ENCODE results near the gene PRKAG2.

PRKAG2 gene

GRCh38 chr7:151832138-151832537, 44.8 kb downstream of the PRKAG2 start:
- Histone ChIP-seq H3K9me2 (ENCODE audit: low read depth, low read length) (no peaks in the 10 kb centered on the region), H3K9me3 (ENCODE audit: low read length) (no peaks in the 10 kb centered on the region), H3K4me2 (ENCODE audit: low read length) (no peak overlapping the region), H3K9ac (ENCODE audit: low read length) (no peak overlapping the region), H3K36me3 (ENCODE audit: insufficient read depth, low read length) (no peaks in the 10 kb centered on the region), H3K4me3 (ENCODE audit: low read depth, low read length, poor library complexity, severe bottlenecking) (no peak overlapping the region), H3K79me2 (ENCODE audit: insufficient read depth, low read length) (no peaks in the 10 kb centered on the region), H3K4me1 (ENCODE audit: insufficient read depth, low read length, severe bottlenecking) (no peaks in the 10 kb centered on the region), H3K27ac (ENCODE audit: low read depth, low read length, poor library complexity, severe bottlenecking) (no peak overlapping the region), H4K20me1 (ENCODE audit: insufficient read depth, low read length) (no peaks in the 10 kb centered on the region), H2AFZ (ENCODE audit: low read length) (no peak overlapping the region), H3K27me3 (ENCODE audit: insufficient read depth, low read length) (0 out of 2 replicates have a peak, but pooled peaks cover 4% of the 10 kb centered on the region), H3F3A (ENCODE audit: insufficient read depth, low read length) (no peaks in the 10 kb centered on the region)
- TF ChIP-seq EZH2 (IDR thresholded peaks at IDR 0.05; ENCODE audit: borderline replicate concordance, low read length), result no peak
- no peak for TF ChIP-seq CTCF (IDR thresholded peaks at IDR 0.05; ENCODE audit: low read length)

GRCh38 chr7:151831606-151832005, 45.3 kb downstream of the PRKAG2 start:
- TF ChIP-seq EZH2 (IDR thresholded peaks at IDR 0.05; ENCODE audit: borderline replicate concordance, low read length) (no peak), CTCF (IDR thresholded peaks at IDR 0.05; ENCODE audit: low read length) (no peak)
- Histone ChIP-seq H3K4me1 (ENCODE audit: insufficient read depth, low read length, severe bottlenecking) (no peaks in the 10 kb centered on the region), H3K27ac (ENCODE audit: low read depth, low read length, poor library complexity, severe bottlenecking) (no peak overlapping the region), H3K4me2 (ENCODE audit: low read length) (no peak overlapping the region), H3F3A (ENCODE audit: insufficient read depth, low read length) (no peaks in the 10 kb centered on the region), H3K27me3 (ENCODE audit: insufficient read depth, low read length) (0 out of 2 replicates have a peak, but pooled peaks cover 4% of the 10 kb centered on the region), H4K20me1 (ENCODE audit: insufficient read depth, low read length) (no peaks in the 10 kb centered on the region), H3K36me3 (ENCODE audit: insufficient read depth, low read length) (no peaks in the 10 kb centered on the region), H3K9ac (ENCODE audit: low read length) (no peak overlapping the region), H3K9me2 (ENCODE audit: low read depth, low read length) (no peaks in the 10 kb centered on the region), H3K9me3 (ENCODE audit: low read length) (no peaks in the 10 kb centered on the region), H3K79me2 (ENCODE audit: insufficient read depth, low read length) (no peaks in the 10 kb centered on the region), H2AFZ (ENCODE audit: low read length) (no peak overlapping the region), H3K4me3 (ENCODE audit: low read depth, low read length, poor library complexity, severe bottlenecking) (no peak overlapping the region)

GRCh38 chr7:151830121-151830830, 46.6 kb downstream of the PRKAG2 start:
- H3K36me3 ChIP-seq (ENCODE audit: insufficient read depth, low read length), result no peaks in the 10 kb centered on the region
- H3K4me3 ChIP-seq (ENCODE audit: low read depth, low read length, poor library complexity, severe bottlenecking), result no peak overlapping the region
- TF ChIP-seq CTCF (IDR thresholded peaks at IDR 0.05; ENCODE audit: low read length) (no peak), EZH2 (IDR thresholded peaks at IDR 0.05; ENCODE audit: borderline replicate concordance, low read length) (no peak)
- no peaks in the 10 kb centered on the region for H3K9me2 ChIP-seq (ENCODE audit: low read depth, low read length)
- no peak overlapping the region for H2AFZ ChIP-seq (ENCODE audit: low read length)
- no peak overlapping the region for H3K4me2 ChIP-seq (ENCODE audit: low read length)
- H3F3A ChIP-seq (ENCODE audit: insufficient read depth, low read length), result no peaks in the 10 kb centered on the region
- H4K20me1 ChIP-seq (ENCODE audit: insufficient read depth, low read length), result no peaks in the 10 kb centered on the region
- no peak overlapping the region for H3K9ac ChIP-seq (ENCODE audit: low read length)
- 0 out of 2 replicates have a peak, but pooled peaks cover 4% of the 10 kb centered on the region for H3K27me3 ChIP-seq (ENCODE audit: insufficient read depth, low read length)
- no peaks in the 10 kb centered on the region for H3K9me3 ChIP-seq (ENCODE audit: low read length)
- no peak overlapping the region for H3K27ac ChIP-seq (ENCODE audit: low read depth, low read length, poor library complexity, severe bottlenecking)
- no peaks in the 10 kb centered on the region for H3K4me1 ChIP-seq (ENCODE audit: insufficient read depth, low read length, severe bottlenecking)
- no peaks in the 10 kb centered on the region for H3K79me2 ChIP-seq (ENCODE audit: insufficient read depth, low read length)

Data from OCI-LY1 (cell line).